ENCODE data around the gene SFXN4. TPM values are rescaled to one million over a fixed set of nuclear protein-coding genes. Genes with fewer than 3 reads are reported as not detected.

SFXN4 gene
- total RNA-seq, 6 experiments from 2014 or later = 16.0 to 152 (median 23.8) TPM

DNA sequence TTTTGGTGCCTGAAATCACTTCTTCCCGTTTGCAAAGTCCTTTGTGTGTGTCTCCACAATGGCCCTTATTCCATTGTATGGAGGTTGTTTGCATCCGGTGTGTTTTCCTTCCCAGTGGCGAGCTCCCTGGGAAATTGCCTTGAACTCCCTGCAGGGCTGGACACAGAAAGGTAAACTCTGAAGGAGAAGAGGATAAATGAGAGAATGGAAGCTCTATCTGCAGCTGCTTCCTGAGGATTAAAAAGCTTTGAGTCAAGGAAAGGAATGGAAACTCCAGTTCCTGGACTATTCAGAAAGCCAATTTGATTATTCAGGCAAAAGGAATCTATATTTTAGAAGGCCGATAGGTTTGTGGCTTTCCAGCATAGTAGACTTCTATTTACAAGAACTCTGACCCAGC lies 37.5 kb upstream of the SFXN4 start:
- no peak overlapping the region for H3K27ac ChIP-seq
- TF ChIP-seq CTCF (IDR thresholded peaks at IDR 0.05) (no peak), POLR2A (IDR thresholded peaks at IDR 0.05) (no peak)
- peaks cover 0 to 9% (median 3%) of the 10 kb centered on the region in 4 donors for H3K4me1 ChIP-seq
- H3K4me3 ChIP-seq = no peak overlapping the region
- H3K9me3 ChIP-seq = no peaks in the 10 kb centered on the region
- intact Hi-C loops (cut with DNase I) = loop anchor here (5.0 to 10.0 kb wide), 2 partner anchors 212 to 214 kb away; no protein-coding TSS in a partner anchor
- no peak for DNase-seq
- ATAC-seq = no peak
- H3K36me3 ChIP-seq = no peaks in the 10 kb centered on the region
- H3K27me3 ChIP-seq = no peaks in the 10 kb centered on the region
- WGBS (ENCODE audit: insufficient coverage, low coverage, low lambda C conversion rate, missing lambda C conversion rate) = 62% methylated on average over 4 of the region's 4 CpGs

DNA sequence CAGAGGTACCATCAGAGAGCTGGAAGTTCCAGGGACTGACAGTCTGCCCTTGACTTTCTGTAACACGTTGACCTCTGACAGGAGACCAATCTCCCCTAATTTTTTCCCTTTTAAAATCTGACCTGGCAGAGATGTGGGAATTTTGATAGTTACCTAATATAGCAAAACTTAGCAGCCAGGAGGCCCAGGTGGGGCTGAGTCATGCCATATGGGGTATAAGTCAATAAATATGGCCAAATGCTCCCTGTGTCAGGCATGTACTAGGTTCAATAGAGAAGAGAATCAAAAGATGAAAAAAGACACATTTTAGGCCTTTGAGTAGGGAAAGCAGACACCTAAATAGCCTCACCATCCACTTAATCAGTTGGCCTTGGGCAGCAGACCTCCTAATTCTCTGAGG lies 35.7 kb upstream of the SFXN4 start:
- H3K27me3 ChIP-seq = no peaks in the 10 kb centered on the region
- H3K9me3 ChIP-seq = no peaks in the 10 kb centered on the region
- DNase-seq (no peak), ATAC-seq (no peak)
- H3K27ac ChIP-seq = no peak overlapping the region
- no peaks in the 10 kb centered on the region for H3K36me3 ChIP-seq
- intact Hi-C loops (cut with DNase I) = loop anchor here (5.0 to 10.0 kb wide), 2 partner anchors 214 to 216 kb away; no protein-coding TSS in a partner anchor
- peaks cover 0 to 7% (median 3%) of the 10 kb centered on the region in 4 donors for H3K4me1 ChIP-seq
- TF ChIP-seq CTCF (IDR thresholded peaks at IDR 0.05) (no peak), POLR2A (IDR thresholded peaks at IDR 0.05) (no peak)
- 82% methylated on average over 1 of the region's 1 CpG for WGBS (ENCODE audit: insufficient coverage, low coverage, low lambda C conversion rate, missing lambda C conversion rate)
- no peak overlapping the region for H3K4me3 ChIP-seq

DNA sequence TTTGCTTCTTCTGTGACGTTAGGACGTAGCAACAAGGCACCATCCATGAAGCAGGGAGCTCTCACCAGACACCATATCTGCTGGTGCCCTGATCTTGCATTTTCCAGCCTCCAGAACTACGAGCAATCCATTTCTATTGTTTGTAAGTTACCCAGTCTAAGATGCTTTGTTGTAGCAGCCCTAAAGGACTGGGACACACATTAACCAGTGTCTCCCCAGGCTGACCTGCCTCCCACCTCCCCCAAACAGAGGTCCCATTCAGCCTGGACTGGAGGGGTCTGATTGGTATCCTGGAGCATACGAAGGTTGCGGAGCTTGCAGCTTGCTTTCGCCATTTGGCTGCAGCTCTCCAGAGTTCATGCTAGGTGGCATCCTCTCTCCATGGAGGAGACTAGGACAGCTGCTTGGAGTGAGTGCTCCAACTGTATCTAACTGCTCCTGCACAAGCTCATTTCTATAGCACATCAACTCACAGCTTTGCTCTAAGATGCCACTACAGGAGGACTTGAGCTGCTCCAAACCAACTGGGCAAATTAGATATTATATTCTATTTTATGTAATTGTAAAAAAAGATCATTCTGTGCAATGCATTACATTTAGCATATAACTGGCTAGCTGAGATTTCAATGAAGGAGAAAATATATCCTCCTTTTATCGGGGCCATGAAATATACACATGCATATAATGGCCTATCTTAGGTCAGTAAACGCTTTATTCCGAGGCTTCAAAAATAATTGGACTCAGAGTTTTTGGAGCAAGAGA lies 33.9 kb upstream of the SFXN4 start:
- Histone ChIP-seq H3K27ac (no peak overlapping the region), H3K36me3 (no peaks in the 10 kb centered on the region), H3K9me3 (no peaks in the 10 kb centered on the region), H3K4me3 (no peak overlapping the region), H3K27me3 (no peaks in the 10 kb centered on the region), H3K4me1 (no peaks in the 10 kb centered on the region)
- DNase-seq (peak in 2 of 3 donors; percentile 49 to 69), ATAC-seq (peak; percentile 96 to 97 (median 96))
- TF ChIP-seq POLR2A (IDR thresholded peaks at IDR 0.05) = no peak
- peak; percentile 74 to 86 (median 80) for TF ChIP-seq CTCF (IDR thresholded peaks at IDR 0.05)
- intact Hi-C loops (cut with DNase I) = loop anchor here (10.0 kb wide), 1 partner anchor 245 kb away; no protein-coding TSS in a partner anchor
- WGBS (ENCODE audit: insufficient coverage, low coverage, low lambda C conversion rate, missing lambda C conversion rate) = 31% methylated on average over 9 of the region's 9 CpGs

- H3K4me3 ChIP-seq = no peak overlapping the region
- H3K4me1 ChIP-seq = no peaks in the 10 kb centered on the region
- H3K36me3 ChIP-seq = no peaks in the 10 kb centered on the region
- H3K9me3 ChIP-seq = no peaks in the 10 kb centered on the region
- 7% methylated on average over 5 of the region's 7 CpGs for whole genome bisulfite sequencing (ENCODE audit: insufficient coverage, low coverage, low lambda C conversion rate, missing lambda C conversion rate)
- TF ChIP-seq CTCF (IDR thresholded peaks at IDR 0.05) (peak; percentile 5 to 42 (median 37)), POLR2A (IDR thresholded peaks at IDR 0.05) (no peak)
- ATAC-seq (peak in 3 of 4 donors; percentile 9 to 37 (median 15)), DNase-seq (no peak)
- intact Hi-C loops (cut with DNase I) = loop anchor here (10.0 kb wide), 1 partner anchor 246 kb away; no protein-coding TSS in a partner anchor
- no peaks in the 10 kb centered on the region for H3K27me3 ChIP-seq
- H3K27ac ChIP-seq = no peak overlapping the region
Observed at GRCh38 chr10:119198438-119198837, 32.9 kb upstream of the SFXN4 start.

Data from right lobe of liver (tissue), 6 donors.